ENCODE data around the gene CLPX. TPM values are rescaled to one million over a fixed set of nuclear protein-coding genes. Genes with fewer than 3 reads are reported as not detected.
"Not testable (repeated sequence)": the region's sequence is repeated elsewhere in the genome, so short reads cannot be mapped to it uniquely, and the experiment has no call there.

Gene CLPX
- 10 to 100 TPM; 41.8 to 62.0 TPM for total RNA-seq

GRCh38 chr15:65184868-65185717, at the start of gene CLPX:
Gene CLPX (minus strand): TSS chr15:65185342. CDS start chr15:65185153, 189 bp downstream.
- no peaks in the 10 kb centered on the region for H3K36me3 ChIP-seq
- TF ChIP-seq CTCF (IDR thresholded peaks at IDR 0.05): no peak
- intact Hi-C loops (cut with DNase I): loop anchor here (5.0 to 10.0 kb wide), 2 partner anchors 92 to 130 kb away; no protein-coding TSS in a partner anchor

GRCh38 chr15:65233696-65234095, 48.6 kb upstream of the CLPX start:
- TF ChIP-seq CTCF (IDR thresholded peaks at IDR 0.05): no peak
- Histone ChIP-seq H3K4me3 (no peak overlapping the region), H3K9me3 (no peaks in the 10 kb centered on the region), H3K27ac (no peak overlapping the region), H3K36me3 (no peaks in the 10 kb centered on the region), H3K4me1 (no peaks in the 10 kb centered on the region), H3K27me3 (no peaks in the 10 kb centered on the region), H3K9ac (ENCODE audit: low read depth in 2 of 2, low read length in 2 of 2) (no peak overlapping the region)
- intact Hi-C loops (cut with DNase I): no loop called here
- no peak for DNase-seq

More at GRCh38 chr15:65184868-65185717, at the start of gene CLPX:
- no peaks in the 10 kb centered on the region for H3K27me3 ChIP-seq
- peak within 1 kb of the TSS; percentile 92 for H3K9ac ChIP-seq (ENCODE audit: low read depth in 2 of 2, low read length in 2 of 2)
- H3K4me1 ChIP-seq: no peaks in the 10 kb centered on the region
- no peaks in the 10 kb centered on the region for H3K9me3 ChIP-seq
- DNase-seq: peak; percentile 90
- peak within 1 kb of the TSS; percentile 96 for H3K27ac ChIP-seq
- H3K4me3 ChIP-seq: peak within 1 kb of the TSS; percentile 97

GRCh38 chr15:65232520-65232919, 47.4 kb upstream of the CLPX start:
- no peak for DNase-seq
- intact Hi-C loops (cut with DNase I): no loop called here
- no peak for TF ChIP-seq CTCF (IDR thresholded peaks at IDR 0.05)
- Histone ChIP-seq H3K4me1 (no peaks in the 10 kb centered on the region), H3K4me3 (no peak overlapping the region), H3K27ac (no peak overlapping the region), H3K9ac (ENCODE audit: low read depth in 2 of 2, low read length in 2 of 2) (no peak overlapping the region), H3K9me3 (no peaks in the 10 kb centered on the region), H3K36me3 (no peaks in the 10 kb centered on the region), H3K27me3 (no peaks in the 10 kb centered on the region)

GRCh38 chr15:65231306-65231705, 46.2 kb upstream of the CLPX start:
- no peak for DNase-seq

GRCh38 chr15:65226901-65227300, 41.8 kb upstream of the CLPX start:
- H3K9ac ChIP-seq (ENCODE audit: low read depth in 2 of 2, low read length in 2 of 2); DNase-seq; H3K4me1 ChIP-seq; H3K9me3 ChIP-seq; H3K4me3 ChIP-seq; H3K36me3 ChIP-seq; H3K27ac ChIP-seq; intact Hi-C loops (cut with DNase I); H3K27me3 ChIP-seq: not testable (repeated sequence)

More at GRCh38 chr15:65231306-65231705, 46.2 kb upstream of the CLPX start:
- no peaks in the 10 kb centered on the region for H3K4me1 ChIP-seq
- H3K4me3 ChIP-seq: no peak overlapping the region
- no peaks in the 10 kb centered on the region for H3K9me3 ChIP-seq
- no peaks in the 10 kb centered on the region for H3K36me3 ChIP-seq
- no peaks in the 10 kb centered on the region for H3K27me3 ChIP-seq
- no peak for TF ChIP-seq CTCF (IDR thresholded peaks at IDR 0.05)
- intact Hi-C loops (cut with DNase I): no loop called here
- H3K27ac ChIP-seq: no peak overlapping the region
- no peak overlapping the region for H3K9ac ChIP-seq (ENCODE audit: low read depth in 2 of 2, low read length in 2 of 2)

- no peaks in the 10 kb centered on the region for H3K27me3 ChIP-seq
- H3K36me3 ChIP-seq: no peaks in the 10 kb centered on the region
- H3K9me3 ChIP-seq: no peaks in the 10 kb centered on the region
- DNase-seq: no peak
- H3K9ac ChIP-seq (ENCODE audit: low read depth in 2 of 2, low read length in 2 of 2): no peak overlapping the region
- no peaks in the 10 kb centered on the region for H3K4me1 ChIP-seq
- no peak for TF ChIP-seq CTCF (IDR thresholded peaks at IDR 0.05)
- intact Hi-C loops (cut with DNase I): no loop called here
- no peak overlapping the region for H3K27ac ChIP-seq
- H3K4me3 ChIP-seq: no peak overlapping the region
Measured at GRCh38 chr15:65226221-65226620, 41.1 kb upstream of the CLPX start.

Measured in colonic mucosa (tissue), 4 donors.